ENCODE measurements around the gene NPDC1. TPM values are rescaled to one million over a fixed set of nuclear protein-coding genes. Genes with fewer than 3 reads are reported as not detected.
A peak's percentile ranks its signal among the peaks of the same experiment; 100 is the strongest.
"Not testable (repeated sequence)": the region's sequence is repeated elsewhere in the genome, so short reads cannot be mapped to it uniquely, and the experiment has no call there.

The NPDC1 gene
- polyA plus RNA-seq, 2 of the 4 experiments (the other 2 are of a cell fraction), result 12.7 to 40.6 TPM

GRCh38 chr9:137063311-137064026 lies 17.5 kb upstream of the NPDC1 start:
- DNase-seq (ENCODE audit: low read depth in 1 of 2, low spot score in 1 of 2) (no peak), ATAC-seq (no peak), FAIRE-seq (no peak)
- ChIA-PET CTCF (interaction anchor here (0.7 to 19.2 kb wide), 28 partner anchors 9 to 296 kb away, joined by 3 to 656 read pairs (median 4); partner anchors contain the start of genes ABCA2, ENTPD2, FUT7 and MAN1B1), POLR2A (interaction anchor here (1.2 kb wide), 1 partner anchor 17 kb away, joined by 3 read pairs; no protein-coding TSS in a partner anchor)
- TF ChIP-seq POLR2A (IDR thresholded peaks at IDR 0.05; ENCODE audit: low read length) (no peak), PHF8 (IDR thresholded peaks at IDR 0.05; ENCODE audit: borderline replicate concordance, low read depth) (no peak), CTCF (IDR thresholded peaks at IDR 0.05) (no peak), RARB (CRISPR knock-in tag; IDR thresholded peaks at IDR 0.05) (no peak), MAX (IDR thresholded peaks at IDR 0.05) (no peak), EHMT2 (IDR thresholded peaks at IDR 0.05; ENCODE audit: low read depth) (no peak), CBX2 (IDR thresholded peaks at IDR 0.05; ENCODE audit: borderline replicate concordance, low read depth) (no peak), MAZ (IDR thresholded peaks at IDR 0.05; ENCODE audit: borderline replicate concordance, low read depth, low read length) (no peak), HDAC2 (IDR thresholded peaks at IDR 0.05) (no peak), EHF (CRISPR knock-in tag; IDR thresholded peaks at IDR 0.05) (no peak), NFE2L2 (conservative IDR thresholded peaks at IDR 0.05; ENCODE audit: low read length) (no peak), JUN (IDR thresholded peaks at IDR 0.05) (no peak), HEYL (CRISPR knock-in tag; IDR thresholded peaks at IDR 0.05) (no peak), HMGXB4 (CRISPR knock-in tag; IDR thresholded peaks at IDR 0.05; ENCODE audit: borderline replicate concordance) (no peak)
- 66% methylated on average over 7 of the region's 26 CpGs for WGBS (ENCODE audit: missing lambda C conversion rate)
- H3K4me1 ChIP-seq, result peaks cover 9% of the 10 kb centered on the region
- H3K4me3 ChIP-seq, result no peak overlapping the region
- no peak overlapping the region for H3K4me2 ChIP-seq
- H3K9me3 ChIP-seq, result no peaks in the 10 kb centered on the region
- H3K27ac ChIP-seq, result peak overlapping the region in 1 of 2 experiments; percentile 64; a peak in 4 of 6 replicates

GRCh38 chr9:137062798-137063197 lies 16.8 kb upstream of the NPDC1 start:
- POLR2A ChIA-PET; H3K9me3 ChIP-seq; DNase-seq (ENCODE audit: low read depth in 1 of 2, low spot score in 1 of 2); H3K4me1 ChIP-seq; ATAC-seq; H3K27ac ChIP-seq; H3K4me2 ChIP-seq; H3K4me3 ChIP-seq; FAIRE-seq: not testable (repeated sequence)
- 82% methylated on average over 4 of the region's 9 CpGs for WGBS (ENCODE audit: missing lambda C conversion rate)
- CTCF ChIA-PET, result interaction anchor here (1.7 to 19.2 kb wide), 6 partner anchors 9 to 66 kb away, joined by 3 to 656 read pairs (median 207); partner anchors contain the start of genes ABCA2, ENTPD2, FUT7 and MAN1B1

DNA sequence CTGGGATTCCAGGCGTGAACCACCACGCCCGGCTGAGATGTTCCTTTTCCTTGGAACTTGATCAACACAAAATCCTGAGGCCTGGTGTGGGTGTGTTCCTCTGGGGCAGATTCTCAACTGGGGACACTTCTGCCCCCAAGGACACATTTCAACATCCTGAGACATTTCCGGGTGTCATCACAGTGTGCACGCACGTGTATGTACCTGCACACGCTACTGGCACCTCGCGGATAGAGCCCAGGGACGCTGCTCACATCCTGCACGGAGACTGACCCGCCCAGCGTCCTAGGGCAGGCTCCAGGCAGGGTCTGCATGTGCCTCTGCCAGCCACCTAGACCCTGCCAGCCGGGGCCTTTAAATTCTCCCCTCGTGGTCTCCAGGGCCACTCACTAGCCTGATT lies 16.4 kb upstream of the NPDC1 start:
- TF ChIP-seq, protein P1, sequence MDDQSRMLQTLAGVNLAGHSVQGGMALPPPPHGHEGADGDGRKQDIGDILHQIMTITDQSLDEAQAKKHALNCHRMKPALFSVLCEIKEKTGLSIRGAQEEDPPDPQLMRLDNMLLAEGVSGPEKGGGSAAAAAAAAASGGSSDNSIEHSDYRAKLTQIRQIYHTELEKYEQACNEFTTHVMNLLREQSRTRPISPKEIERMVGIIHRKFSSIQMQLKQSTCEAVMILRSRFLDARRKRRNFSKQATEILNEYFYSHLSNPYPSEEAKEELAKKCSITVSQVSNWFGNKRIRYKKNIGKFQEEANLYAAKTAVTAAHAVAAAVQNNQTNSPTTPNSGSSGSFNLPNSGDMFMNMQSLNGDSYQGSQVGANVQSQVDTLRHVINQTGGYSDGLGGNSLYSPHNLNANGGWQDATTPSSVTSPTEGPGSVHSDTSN (IDR thresholded peaks at IDR 0.05), result no peak
- TF ChIP-seq ELK1 (IDR thresholded peaks at IDR 0.05; ENCODE audit: low read depth, low read length) (no peak), SMC3 (IDR thresholded peaks at IDR 0.05) (no peak), NFE2L2 (conservative IDR thresholded peaks at IDR 0.05; ENCODE audit: low read length) (no peak), CBX2 (IDR thresholded peaks at IDR 0.05; ENCODE audit: borderline replicate concordance, low read depth) (no peak), HOXB5 (CRISPR knock-in tag; IDR thresholded peaks at IDR 0.05) (no peak), MAZ (IDR thresholded peaks at IDR 0.05; ENCODE audit: borderline replicate concordance, low read depth, low read length) (no peak), MAFK (IDR thresholded peaks at IDR 0.05; ENCODE audit: partially characterized antibody) (no peak)
- Histone ChIP-seq H3K9me3 (no peaks in the 10 kb centered on the region), H3K4me3 (no peak overlapping the region), H3K27ac (no peak overlapping the region), H3K4me2 (no peak overlapping the region), H3K4me1 (peaks cover 13% of the 10 kb centered on the region)
- POLR2A ChIA-PET, result no interaction called here
- 83% methylated on average over 15 of the region's 15 CpGs for WGBS (ENCODE audit: missing lambda C conversion rate)
- DNase-seq (ENCODE audit: low read depth in 1 of 2, low spot score in 1 of 2), result no peak
- CTCF ChIA-PET, result interaction anchor here (1.7 to 19.2 kb wide), 5 partner anchors 9 to 66 kb away, joined by 3 to 656 read pairs (median 207); partner anchors contain the start of genes ABCA2, ENTPD2, FUT7 and MAN1B1
- no peak for ATAC-seq
- no peak for FAIRE-seq
